AG09309 (cell line): ENCODE results near the gene TTC9B.

ENCODE experiments used
- DNase-seq: peaks from one replicate; pipeline ENCODE4 v3.0.0-alpha.2; 2010; ENCODE audit warnings: low read depth
- H3K4me3 ChIP-seq: 2 replicates; pipeline ENCODE4 v1.5.1; 2011; ENCODE audit warnings: mild to moderate bottlenecking, low read depth, low read length, moderate library complexity; ENCODE audit not compliant: control insufficient read depth
- TF ChIP-seq, protein P1 (sequence below): IDR thresholded peaks from 2 replicates; pipeline ENCODE4 v1.5.1; 2011; ENCODE audit warnings: mild to moderate bottlenecking, low read depth, low read length, inconsistent platforms; ENCODE audit not compliant: insufficient read depth, control insufficient read depth; ENCODE audit errors: missing control alignments

The TTC9B gene

DNA sequence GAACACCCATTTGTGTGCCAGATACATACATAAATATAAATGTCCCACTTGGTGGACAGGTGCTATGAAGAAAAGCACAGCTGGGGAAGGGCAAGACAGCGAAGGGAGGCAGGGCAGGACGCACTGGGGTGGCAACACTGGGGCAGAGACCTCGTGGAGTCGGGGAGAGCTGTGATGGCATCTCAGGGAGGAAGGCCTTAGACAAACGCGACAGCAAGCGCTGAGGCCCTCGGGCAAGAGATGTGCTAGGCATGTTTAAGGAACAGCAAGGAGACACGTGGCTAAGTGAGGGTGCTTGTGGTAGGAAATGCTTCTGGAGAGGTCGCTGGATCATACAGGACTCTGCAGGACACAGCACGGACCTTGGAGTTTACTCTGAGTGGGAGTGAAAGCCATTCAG is 31.6 kb upstream of the TTC9B start:
- TF ChIP-seq, protein P1, sequence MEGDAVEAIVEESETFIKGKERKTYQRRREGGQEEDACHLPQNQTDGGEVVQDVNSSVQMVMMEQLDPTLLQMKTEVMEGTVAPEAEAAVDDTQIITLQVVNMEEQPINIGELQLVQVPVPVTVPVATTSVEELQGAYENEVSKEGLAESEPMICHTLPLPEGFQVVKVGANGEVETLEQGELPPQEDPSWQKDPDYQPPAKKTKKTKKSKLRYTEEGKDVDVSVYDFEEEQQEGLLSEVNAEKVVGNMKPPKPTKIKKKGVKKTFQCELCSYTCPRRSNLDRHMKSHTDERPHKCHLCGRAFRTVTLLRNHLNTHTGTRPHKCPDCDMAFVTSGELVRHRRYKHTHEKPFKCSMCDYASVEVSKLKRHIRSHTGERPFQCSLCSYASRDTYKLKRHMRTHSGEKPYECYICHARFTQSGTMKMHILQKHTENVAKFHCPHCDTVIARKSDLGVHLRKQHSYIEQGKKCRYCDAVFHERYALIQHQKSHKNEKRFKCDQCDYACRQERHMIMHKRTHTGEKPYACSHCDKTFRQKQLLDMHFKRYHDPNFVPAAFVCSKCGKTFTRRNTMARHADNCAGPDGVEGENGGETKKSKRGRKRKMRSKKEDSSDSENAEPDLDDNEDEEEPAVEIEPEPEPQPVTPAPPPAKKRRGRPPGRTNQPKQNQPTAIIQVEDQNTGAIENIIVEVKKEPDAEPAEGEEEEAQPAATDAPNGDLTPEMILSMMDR: no peak
- no peak for DNase-seq
- no peak overlapping the region for H3K4me3 ChIP-seq

- TF ChIP-seq, protein P1: no peak
- no peak overlapping the region for H3K4me3 ChIP-seq
- DNase-seq: no peak
These were observed 31.0 kb upstream of the TTC9B start for GRCh38 chr19:40249201-40249600.

GRCh38 chr19:40247735-40248262 is 29.6 kb upstream of the TTC9B start:
- no peak for DNase-seq
- TF ChIP-seq, protein P1: no peak
- H3K4me3 ChIP-seq: no peak overlapping the region

DNA sequence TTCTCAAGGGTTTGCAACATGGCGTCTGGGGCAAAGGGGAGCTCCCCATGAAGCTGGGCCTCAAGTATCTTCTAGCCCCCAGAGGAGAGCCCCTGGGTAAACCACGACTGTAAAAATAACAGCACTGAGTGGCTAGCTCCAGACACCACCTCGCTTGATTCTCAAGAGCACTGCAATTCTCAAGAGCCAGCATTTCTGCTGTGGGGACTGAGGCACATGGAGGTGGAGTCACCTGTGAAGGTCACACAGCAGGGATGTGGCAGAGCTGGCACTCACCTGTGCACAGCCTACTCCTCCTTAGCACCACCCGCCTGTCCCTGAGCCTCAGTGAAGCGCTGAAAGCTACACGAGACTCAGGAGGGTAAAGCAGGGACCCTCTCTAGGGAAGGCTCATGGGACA is 29.0 kb upstream of the TTC9B start:
- DNase-seq: no peak
- H3K4me3 ChIP-seq: no peak overlapping the region
- TF ChIP-seq, protein P1: no peak

- TF ChIP-seq, protein P1: no peak
- no peak for DNase-seq
- no peak overlapping the region for H3K4me3 ChIP-seq
These were observed 28.3 kb upstream of the TTC9B start for GRCh38 chr19:40246292-40247073.

GRCh38 chr19:40245506-40246128 is 27.4 kb upstream of the TTC9B start:
- DNase-seq: no peak
- H3K4me3 ChIP-seq: no peak overlapping the region
- TF ChIP-seq, protein P1: no peak
